HEK293 (cell line): Measurements from ENCODE around the gene CRYBG1.

Experiments used
- CTCF ChIA-PET: fragments of 350-600 bp; formaldehyde crosslinking; extraction: SDS; loops from one replicate; lab custom pipeline; 2021; ENCODE audit warnings: antibody characterized with exemption; lab: Yijun Ruan, JAX
- POLR2A ChIA-PET: fragments of 300-600 bp; formaldehyde crosslinking; extraction: SDS; loops from one replicate; lab custom pipeline; 2020; ENCODE audit warnings: antibody characterized with exemption, inconsistent platforms; lab: Yijun Ruan, JAX
- H3K27ac ChIP-seq: fragments of 200-500 bp; sonication (Bioruptor generic); 2 replicates; pipeline ENCODE4 v1.5.1; 2014; ENCODE audit warnings: low read depth, low read length, control low read depth, inconsistent platforms; ENCODE audit errors: extremely low read depth
- H3K36me3 ChIP-seq, 2 experiments: fragments of 200-500 bp in 1 of 2; sonication (Bioruptor generic) in 1 of 2; 1 replicate in 1 of 2; 2 replicates in 1 of 2; pipeline ENCODE4 v1.5.1; 2014 to 2017; ENCODE audit warnings: inconsistent platforms in 2 of 2, low read length in 2 of 2; ENCODE audit not compliant: control insufficient read depth in 2 of 2, insufficient read depth in 1 of 2
- H3K4me1 ChIP-seq: fragments of 200-500 bp; sonication (Bioruptor generic); 2 replicates; pipeline ENCODE4 v1.5.1; 2014; ENCODE audit warnings: mild to moderate bottlenecking, low read length, inconsistent platforms; ENCODE audit not compliant: control insufficient read depth, insufficient read depth
- H3K4me3 ChIP-seq: 2 replicates; pipeline ENCODE4 v1.5.1; 2011; ENCODE audit warnings: low read depth, mild to moderate bottlenecking, control low read depth, low read length, moderate library complexity
- H3K9me3 ChIP-seq: fragments of 200-500 bp; sonication (Bioruptor generic); 2 replicates; pipeline ENCODE4 v1.5.1; 2014; ENCODE audit warnings: low read depth, low read length, inconsistent platforms; ENCODE audit not compliant: control insufficient read depth, insufficient read depth
- OVOL3 ChIP-seq: fragments of 450-650 bp; formaldehyde crosslinking; IDR thresholded peaks from 2 replicates; pipeline ENCODE4 v1.5.1; 2016; ENCODE audit warnings: missing biosample characterization, missing genetic modification characterization
- ZBTB1 ChIP-seq: fragments of 450-650 bp; formaldehyde crosslinking; IDR thresholded peaks from 2 replicates; pipeline ENCODE4 v1.5.1; 2016; ENCODE audit warnings: missing biosample characterization, missing genetic modification characterization
- ZBTB21 ChIP-seq: fragments of 450-650 bp; formaldehyde crosslinking; IDR thresholded peaks from 2 replicates; pipeline ENCODE4 v1.5.1; 2017; ENCODE audit warnings: missing biosample characterization, missing genetic modification characterization
- ZNF169 ChIP-seq: fragments of 450-650 bp; formaldehyde crosslinking; IDR thresholded peaks from 2 replicates; pipeline ENCODE4 v1.5.1; 2016; ENCODE audit warnings: missing biosample characterization, missing genetic modification characterization
- ZNF366 ChIP-seq: fragments of 450-650 bp; formaldehyde crosslinking; conservative IDR thresholded peaks from 2 replicates; pipeline ENCODE4 v1.5.1; 2016; ENCODE audit warnings: missing biosample characterization, missing genetic modification characterization
- ZNF48 ChIP-seq: fragments of 450-650 bp; formaldehyde crosslinking; IDR thresholded peaks from 2 replicates; pipeline ENCODE4 v1.5.1; 2016; ENCODE audit warnings: missing biosample characterization, missing genetic modification characterization
- ZNF501 ChIP-seq: fragments of 450-650 bp; formaldehyde crosslinking; IDR thresholded peaks from 2 replicates; pipeline ENCODE4 v1.5.1; 2016; ENCODE audit warnings: missing biosample characterization, missing genetic modification characterization
- ZNF549 ChIP-seq: fragments of 450-650 bp; IDR thresholded peaks from 2 replicates; pipeline ENCODE4 v1.5.1; 2018; ENCODE audit warnings: missing biosample characterization, missing genetic modification characterization, mild to moderate bottlenecking, inconsistent platforms, moderate library complexity
- ZNF596 ChIP-seq: fragments of 450-650 bp; IDR thresholded peaks from 2 replicates; pipeline ENCODE4 v1.5.0; 2018; ENCODE audit warnings: missing biosample characterization, mild to moderate bottlenecking, missing genetic modification characterization, moderate library complexity
- ZNF623 ChIP-seq: fragments of 450-650 bp; formaldehyde crosslinking; IDR thresholded peaks from 2 replicates; pipeline ENCODE4 v1.5.1; 2016; ENCODE audit warnings: missing biosample characterization, missing genetic modification characterization
- ZNF837 ChIP-seq: fragments of 450-650 bp; formaldehyde crosslinking; IDR thresholded peaks from 2 replicates; pipeline ENCODE4 v1.5.1; 2016; ENCODE audit warnings: missing biosample characterization, missing genetic modification characterization
- ZNF843 ChIP-seq: fragments of 450-650 bp; formaldehyde crosslinking; IDR thresholded peaks from 2 replicates; pipeline ENCODE4 v1.5.1; 2016; ENCODE audit warnings: missing biosample characterization, missing genetic modification characterization
- TF ChIP-seq, protein P1 (sequence below): fragments of 450-650 bp; formaldehyde crosslinking; IDR thresholded peaks from 2 replicates; pipeline ENCODE4 v1.5.1; 2016; ENCODE audit warnings: missing biosample characterization, missing genetic modification characterization
- TF ChIP-seq, protein P2 (sequence below): sonication (generic); formaldehyde crosslinking; IDR thresholded peaks from 2 replicates; pipeline ENCODE4 v1.8.1; 2022; ENCODE audit warnings: mild to moderate bottlenecking, moderate library complexity, missing genetic modification reagents
- TF ChIP-seq, protein P3 (sequence below): fragments of 450-650 bp; formaldehyde crosslinking; conservative IDR thresholded peaks from 2 replicates; pipeline ENCODE4 v1.5.1; 2016; ENCODE audit warnings: low read depth, missing biosample characterization, missing genetic modification characterization
- TF ChIP-seq, protein P4 (sequence below): fragments of 450-650 bp; formaldehyde crosslinking; IDR thresholded peaks from 2 replicates; pipeline ENCODE4 v1.5.1; 2016; ENCODE audit warnings: missing biosample characterization, missing genetic modification characterization
- TF ChIP-seq, protein P5 (sequence below): fragments of 450-650 bp; formaldehyde crosslinking; IDR thresholded peaks from 2 replicates; pipeline ENCODE4 v1.5.1; 2016; ENCODE audit warnings: missing biosample characterization, missing genetic modification characterization

CRYBG1 gene

DNA sequence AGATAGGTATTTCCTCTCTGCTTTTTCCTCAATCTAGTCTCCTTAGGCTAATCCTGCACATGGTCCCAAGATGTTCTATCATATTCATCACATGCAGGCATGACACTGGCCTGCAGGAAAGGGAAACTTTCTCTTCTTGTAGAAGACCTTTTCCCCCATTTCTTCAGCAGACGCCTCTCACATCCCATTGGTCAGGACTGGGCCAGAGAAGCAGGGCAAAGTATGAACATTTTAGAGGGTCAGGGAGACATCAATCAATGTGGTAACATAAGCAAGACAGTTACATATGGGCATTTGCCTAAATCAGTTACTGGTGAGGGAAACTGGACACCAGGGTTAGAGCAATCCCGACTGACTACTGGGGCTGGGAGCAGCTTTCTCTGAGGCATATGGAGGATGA, 90.1 kb downstream of the CRYBG1 start (continued):
- TF ChIP-seq, protein P1, sequence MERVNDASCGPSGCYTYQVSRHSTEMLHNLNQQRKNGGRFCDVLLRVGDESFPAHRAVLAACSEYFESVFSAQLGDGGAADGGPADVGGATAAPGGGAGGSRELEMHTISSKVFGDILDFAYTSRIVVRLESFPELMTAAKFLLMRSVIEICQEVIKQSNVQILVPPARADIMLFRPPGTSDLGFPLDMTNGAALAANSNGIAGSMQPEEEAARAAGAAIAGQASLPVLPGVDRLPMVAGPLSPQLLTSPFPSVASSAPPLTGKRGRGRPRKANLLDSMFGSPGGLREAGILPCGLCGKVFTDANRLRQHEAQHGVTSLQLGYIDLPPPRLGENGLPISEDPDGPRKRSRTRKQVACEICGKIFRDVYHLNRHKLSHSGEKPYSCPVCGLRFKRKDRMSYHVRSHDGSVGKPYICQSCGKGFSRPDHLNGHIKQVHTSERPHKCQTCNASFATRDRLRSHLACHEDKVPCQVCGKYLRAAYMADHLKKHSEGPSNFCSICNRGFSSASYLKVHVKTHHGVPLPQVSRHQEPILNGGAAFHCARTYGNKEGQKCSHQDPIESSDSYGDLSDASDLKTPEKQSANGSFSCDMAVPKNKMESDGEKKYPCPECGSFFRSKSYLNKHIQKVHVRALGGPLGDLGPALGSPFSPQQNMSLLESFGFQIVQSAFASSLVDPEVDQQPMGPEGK (tag by site-specific recombination) = no peak
- TF ChIP-seq ZNF366 (tag by site-specific recombination) (no peak), ZNF48 (no peak), ZNF501 (no peak), ZNF623 (no peak), ZNF596 (tag by site-specific recombination) (no peak), ZNF169 (tag by site-specific recombination) (no peak)
- TF ChIP-seq, protein P2, sequence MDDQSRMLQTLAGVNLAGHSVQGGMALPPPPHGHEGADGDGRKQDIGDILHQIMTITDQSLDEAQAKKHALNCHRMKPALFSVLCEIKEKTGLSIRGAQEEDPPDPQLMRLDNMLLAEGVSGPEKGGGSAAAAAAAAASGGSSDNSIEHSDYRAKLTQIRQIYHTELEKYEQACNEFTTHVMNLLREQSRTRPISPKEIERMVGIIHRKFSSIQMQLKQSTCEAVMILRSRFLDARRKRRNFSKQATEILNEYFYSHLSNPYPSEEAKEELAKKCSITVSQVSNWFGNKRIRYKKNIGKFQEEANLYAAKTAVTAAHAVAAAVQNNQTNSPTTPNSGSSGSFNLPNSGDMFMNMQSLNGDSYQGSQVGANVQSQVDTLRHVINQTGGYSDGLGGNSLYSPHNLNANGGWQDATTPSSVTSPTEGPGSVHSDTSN (CRISPR knock-in tag) = no peak
- TF ChIP-seq, protein P3, sequence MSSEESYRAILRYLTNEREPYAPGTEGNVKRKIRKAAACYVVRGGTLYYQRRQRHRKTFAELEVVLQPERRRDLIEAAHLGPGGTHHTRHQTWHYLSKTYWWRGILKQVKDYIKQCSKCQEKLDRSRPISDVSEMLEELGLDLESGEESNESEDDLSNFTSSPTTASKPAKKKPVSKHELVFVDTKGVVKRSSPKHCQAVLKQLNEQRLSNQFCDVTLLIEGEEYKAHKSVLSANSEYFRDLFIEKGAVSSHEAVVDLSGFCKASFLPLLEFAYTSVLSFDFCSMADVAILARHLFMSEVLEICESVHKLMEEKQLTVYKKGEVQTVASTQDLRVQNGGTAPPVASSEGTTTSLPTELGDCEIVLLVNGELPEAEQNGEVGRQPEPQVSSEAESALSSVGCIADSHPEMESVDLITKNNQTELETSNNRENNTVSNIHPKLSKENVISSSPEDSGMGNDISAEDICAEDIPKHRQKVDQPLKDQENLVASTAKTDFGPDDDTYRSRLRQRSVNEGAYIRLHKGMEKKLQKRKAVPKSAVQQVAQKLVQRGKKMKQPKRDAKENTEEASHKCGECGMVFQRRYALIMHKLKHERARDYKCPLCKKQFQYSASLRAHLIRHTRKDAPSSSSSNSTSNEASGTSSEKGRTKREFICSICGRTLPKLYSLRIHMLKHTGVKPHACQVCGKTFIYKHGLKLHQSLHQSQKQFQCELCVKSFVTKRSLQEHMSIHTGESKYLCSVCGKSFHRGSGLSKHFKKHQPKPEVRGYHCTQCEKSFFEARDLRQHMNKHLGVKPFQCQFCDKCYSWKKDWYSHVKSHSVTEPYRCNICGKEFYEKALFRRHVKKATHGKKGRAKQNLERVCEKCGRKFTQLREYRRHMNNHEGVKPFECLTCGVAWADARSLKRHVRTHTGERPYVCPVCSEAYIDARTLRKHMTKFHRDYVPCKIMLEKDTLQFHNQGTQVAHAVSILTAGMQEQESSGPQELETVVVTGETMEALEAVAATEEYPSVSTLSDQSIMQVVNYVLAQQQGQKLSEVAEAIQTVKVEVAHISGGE (tag by site-specific recombination) = no peak

DNA sequence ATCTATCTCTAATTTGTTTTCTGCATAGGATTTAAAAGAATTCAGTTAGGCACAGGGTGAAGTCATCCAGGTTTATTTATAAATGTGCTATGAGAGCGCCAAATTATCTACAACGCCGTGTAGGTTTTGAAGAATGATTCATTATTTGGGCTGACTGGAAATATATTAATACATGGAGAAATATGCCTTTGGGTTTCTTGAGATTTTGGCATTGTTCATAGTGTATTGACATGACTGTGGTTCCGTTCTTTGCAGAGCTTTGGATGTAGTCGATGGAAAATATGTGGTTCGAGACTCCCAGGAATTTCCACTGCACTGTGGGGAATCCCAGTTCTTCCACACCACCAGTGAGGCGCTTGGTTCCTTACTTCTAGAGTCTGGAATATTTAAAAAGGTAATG, 90.9 kb downstream of the CRYBG1 start:
- ChIA-PET POLR2A (interaction anchor here (0.7 kb wide), 1 partner anchor 449 kb away, joined by 3 read pairs; no protein-coding TSS in a partner anchor), CTCF (interaction anchor here (0.8 to 3.7 kb wide), 5 partner anchors 8 to 1365 kb away, joined by 3 to 17 read pairs (median 4); no protein-coding TSS in a partner anchor)
- TF ChIP-seq ZBTB21 (no peak), ZNF549 (tag by site-specific recombination) (no peak), ZNF843 (no peak), OVOL3 (tag by site-specific recombination) (no peak), ZBTB1 (no peak), ZNF837 (no peak)
- TF ChIP-seq, protein P4, sequence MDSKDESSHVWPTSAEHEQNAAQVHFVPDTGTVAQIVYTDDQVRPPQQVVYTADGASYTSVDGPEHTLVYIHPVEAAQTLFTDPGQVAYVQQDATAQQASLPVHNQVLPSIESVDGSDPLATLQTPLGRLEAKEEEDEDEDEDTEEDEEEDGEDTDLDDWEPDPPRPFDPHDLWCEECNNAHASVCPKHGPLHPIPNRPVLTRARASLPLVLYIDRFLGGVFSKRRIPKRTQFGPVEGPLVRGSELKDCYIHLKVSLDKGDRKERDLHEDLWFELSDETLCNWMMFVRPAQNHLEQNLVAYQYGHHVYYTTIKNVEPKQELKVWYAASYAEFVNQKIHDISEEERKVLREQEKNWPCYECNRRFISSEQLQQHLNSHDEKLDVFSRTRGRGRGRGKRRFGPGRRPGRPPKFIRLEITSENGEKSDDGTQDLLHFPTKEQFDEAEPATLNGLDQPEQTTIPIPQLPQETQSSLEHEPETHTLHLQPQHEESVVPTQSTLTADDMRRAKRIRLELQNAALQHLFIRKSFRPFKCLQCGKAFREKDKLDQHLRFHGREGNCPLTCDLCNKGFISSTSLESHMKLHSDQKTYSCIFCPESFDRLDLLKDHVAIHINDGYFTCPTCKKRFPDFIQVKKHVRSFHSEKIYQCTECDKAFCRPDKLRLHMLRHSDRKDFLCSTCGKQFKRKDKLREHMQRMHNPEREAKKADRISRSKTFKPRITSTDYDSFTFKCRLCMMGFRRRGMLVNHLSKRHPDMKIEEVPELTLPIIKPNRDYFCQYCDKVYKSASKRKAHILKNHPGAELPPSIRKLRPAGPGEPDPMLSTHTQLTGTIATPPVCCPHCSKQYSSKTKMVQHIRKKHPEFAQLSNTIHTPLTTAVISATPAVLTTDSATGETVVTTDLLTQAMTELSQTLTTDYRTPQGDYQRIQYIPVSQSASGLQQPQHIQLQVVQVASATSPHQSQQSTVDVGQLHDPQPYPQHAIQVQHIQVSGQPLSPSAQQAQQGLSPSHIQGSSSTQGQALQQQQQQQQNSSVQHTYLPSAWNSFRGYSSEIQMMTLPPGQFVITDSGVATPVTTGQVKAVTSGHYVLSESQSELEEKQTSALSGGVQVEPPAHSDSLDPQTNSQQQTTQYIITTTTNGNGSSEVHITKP (tag by site-specific recombination) = no peak
- TF ChIP-seq, protein P5, sequence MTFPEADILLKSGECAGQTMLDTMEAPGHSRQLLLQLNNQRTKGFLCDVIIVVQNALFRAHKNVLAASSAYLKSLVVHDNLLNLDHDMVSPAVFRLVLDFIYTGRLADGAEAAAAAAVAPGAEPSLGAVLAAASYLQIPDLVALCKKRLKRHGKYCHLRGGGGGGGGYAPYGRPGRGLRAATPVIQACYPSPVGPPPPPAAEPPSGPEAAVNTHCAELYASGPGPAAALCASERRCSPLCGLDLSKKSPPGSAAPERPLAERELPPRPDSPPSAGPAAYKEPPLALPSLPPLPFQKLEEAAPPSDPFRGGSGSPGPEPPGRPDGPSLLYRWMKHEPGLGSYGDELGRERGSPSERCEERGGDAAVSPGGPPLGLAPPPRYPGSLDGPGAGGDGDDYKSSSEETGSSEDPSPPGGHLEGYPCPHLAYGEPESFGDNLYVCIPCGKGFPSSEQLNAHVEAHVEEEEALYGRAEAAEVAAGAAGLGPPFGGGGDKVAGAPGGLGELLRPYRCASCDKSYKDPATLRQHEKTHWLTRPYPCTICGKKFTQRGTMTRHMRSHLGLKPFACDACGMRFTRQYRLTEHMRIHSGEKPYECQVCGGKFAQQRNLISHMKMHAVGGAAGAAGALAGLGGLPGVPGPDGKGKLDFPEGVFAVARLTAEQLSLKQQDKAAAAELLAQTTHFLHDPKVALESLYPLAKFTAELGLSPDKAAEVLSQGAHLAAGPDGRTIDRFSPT (tag by site-specific recombination) = no peak
- H3K4me3 ChIP-seq = no peak overlapping the region
- no peaks in the 10 kb centered on the region for H3K9me3 ChIP-seq
- H3K4me1 ChIP-seq = no peaks in the 10 kb centered on the region
- H3K36me3 ChIP-seq = no peaks in the 10 kb centered on the region
- no peak overlapping the region for H3K27ac ChIP-seq
